T-helper 17 cell (primary cell): ENCODE results near the gene SLC1A3. TPM values are rescaled to one million over a fixed set of nuclear protein-coding genes. Genes with fewer than 3 reads are reported as not detected.

ENCODE experiments used
- ATAC-seq: fragments of 150-1000 bp; cut with Tn5 transposase; 2 replicates; pipeline ENCODE4 v1.10.0; 2021; ENCODE audit warnings: mild to moderate bottlenecking, moderate library complexity
- DNase-seq, 3 donors: peaks; one replicate each; pipeline versions ENCODE4 v3.0.0 to v3.0.0-alpha.2; 2020 to 2021
- H3K9me3 ChIP-seq: one replicate; pipeline ENCODE4 v1.7.0; 2013; ENCODE audit warnings: low read length, mild to moderate bottlenecking; ENCODE audit not compliant: control insufficient read depth, poor library complexity, severe bottlenecking
- H3K27ac Mint-ChIP-seq: one replicate; pipeline ENCODE4 v1.8.0; 2022; ENCODE audit warnings: mild to moderate bottlenecking, moderate library complexity, mixed read lengths
- H3K27me3 Mint-ChIP-seq: one replicate; pipeline ENCODE4 v1.8.0; 2022; ENCODE audit warnings: mixed read lengths
- H3K36me3 Mint-ChIP-seq: one replicate; pipeline ENCODE4 v1.8.0; 2022; ENCODE audit warnings: low read depth, mixed read lengths
- H3K4me1 Mint-ChIP-seq: one replicate; pipeline ENCODE4 v1.8.0; 2022; ENCODE audit warnings: mild to moderate bottlenecking, mixed read lengths
- H3K4me3 Mint-ChIP-seq: one replicate; pipeline ENCODE4 v1.8.0; 2022; ENCODE audit warnings: mild to moderate bottlenecking, moderate library complexity, mixed read lengths
- total RNA-seq, 4 donors: library from RNA in 2 of 4; stranded (reverse) in 2 of 4; gene quantifications; one replicate each; pipeline ENCODE4 v1.2.3 and lab custom pipeline; 2022 to 2026

SLC1A3 gene
- total RNA-seq, 2 donors from 2014 or later, result not detected

DNA sequence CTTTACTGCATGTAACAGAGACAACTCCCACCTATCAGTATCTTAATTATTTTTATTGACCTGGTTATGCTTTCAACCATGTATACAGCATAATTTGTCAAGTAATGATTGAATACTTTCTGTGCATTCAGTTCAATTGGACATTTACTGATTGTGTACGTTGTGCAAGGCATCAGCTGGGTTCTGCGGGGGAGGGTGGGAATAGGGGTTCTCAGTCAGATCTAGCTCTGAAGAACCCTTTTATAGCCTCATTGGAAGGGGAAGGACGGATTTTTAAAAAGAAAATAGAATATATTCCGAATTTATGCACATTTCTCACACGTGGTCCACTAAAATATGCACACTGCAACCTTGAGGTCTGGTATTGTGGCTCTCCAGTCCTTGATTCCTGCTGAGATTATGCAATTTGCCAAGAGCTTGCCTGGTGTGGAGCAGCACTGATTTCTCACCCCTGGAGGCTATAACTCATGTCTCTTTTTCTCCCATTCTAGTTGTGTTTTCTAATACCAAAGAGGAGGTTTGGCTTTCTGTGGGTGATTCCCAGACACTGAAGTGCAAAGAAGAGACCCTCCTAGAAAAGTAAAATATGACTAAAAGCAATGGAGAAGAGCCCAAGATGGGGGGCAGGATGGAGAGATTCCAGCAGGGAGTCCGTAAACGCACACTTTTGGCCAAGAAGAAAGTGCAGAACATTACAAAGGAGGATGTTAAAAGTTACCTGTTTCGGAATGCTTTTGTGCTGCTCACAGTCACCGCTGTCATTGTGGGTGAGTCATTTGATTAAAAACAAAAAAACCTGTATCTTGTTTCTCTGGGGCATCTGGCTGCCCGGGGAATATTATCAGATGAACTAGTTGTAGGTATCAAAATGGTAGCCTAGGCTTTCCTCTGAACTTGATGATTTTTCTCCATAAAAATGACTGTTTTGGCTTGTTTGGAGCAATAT, 1.7 kb downstream of the SLC1A3 start:
- Mint-ChIP-seq H3K4me3 (no peak overlapping the region), H3K4me1 (peaks cover 13% of the 10 kb centered on the region)
- no peak for ATAC-seq

DNA sequence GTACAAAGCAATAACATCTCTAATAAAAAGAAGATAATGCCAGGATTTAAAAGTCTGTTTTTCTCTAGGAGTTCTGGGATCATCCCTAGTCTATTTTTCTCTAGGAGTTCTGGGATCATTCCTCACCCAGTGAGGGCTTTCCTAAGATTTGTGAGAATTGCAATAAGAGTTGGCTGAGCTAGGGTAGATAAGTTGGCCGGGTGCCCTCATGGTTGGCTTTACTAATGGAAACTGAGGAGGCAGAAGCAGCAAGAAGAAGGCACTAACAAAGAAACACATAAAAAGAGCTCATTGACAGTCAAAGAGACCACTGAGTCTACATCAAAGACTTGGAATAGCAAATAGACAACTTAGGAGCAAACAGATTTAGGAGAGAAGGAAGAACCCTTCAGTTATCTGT, 4.2 kb downstream of the SLC1A3 start:
- no peak overlapping the region for H3K27ac Mint-ChIP-seq
- H3K27me3 Mint-ChIP-seq, result peaks cover 55% of the 10 kb centered on the region
- H3K4me1 Mint-ChIP-seq, result peaks cover 13% of the 10 kb centered on the region
- H3K36me3 Mint-ChIP-seq, result peaks cover 5% of the 10 kb centered on the region
- no peak for ATAC-seq
- H3K4me3 Mint-ChIP-seq, result no peak overlapping the region
- no peak for DNase-seq
- H3K9me3 ChIP-seq, result no peaks in the 10 kb centered on the region

More for the DNA sequence above, 1.7 kb downstream of the SLC1A3 start:
- no peak overlapping the region for H3K27ac Mint-ChIP-seq
- H3K9me3 ChIP-seq, result no peaks in the 10 kb centered on the region
- peaks cover 60% of the 10 kb centered on the region for H3K27me3 Mint-ChIP-seq
- DNase-seq, result no peak
- H3K36me3 Mint-ChIP-seq, result peaks cover 5% of the 10 kb centered on the region

DNA sequence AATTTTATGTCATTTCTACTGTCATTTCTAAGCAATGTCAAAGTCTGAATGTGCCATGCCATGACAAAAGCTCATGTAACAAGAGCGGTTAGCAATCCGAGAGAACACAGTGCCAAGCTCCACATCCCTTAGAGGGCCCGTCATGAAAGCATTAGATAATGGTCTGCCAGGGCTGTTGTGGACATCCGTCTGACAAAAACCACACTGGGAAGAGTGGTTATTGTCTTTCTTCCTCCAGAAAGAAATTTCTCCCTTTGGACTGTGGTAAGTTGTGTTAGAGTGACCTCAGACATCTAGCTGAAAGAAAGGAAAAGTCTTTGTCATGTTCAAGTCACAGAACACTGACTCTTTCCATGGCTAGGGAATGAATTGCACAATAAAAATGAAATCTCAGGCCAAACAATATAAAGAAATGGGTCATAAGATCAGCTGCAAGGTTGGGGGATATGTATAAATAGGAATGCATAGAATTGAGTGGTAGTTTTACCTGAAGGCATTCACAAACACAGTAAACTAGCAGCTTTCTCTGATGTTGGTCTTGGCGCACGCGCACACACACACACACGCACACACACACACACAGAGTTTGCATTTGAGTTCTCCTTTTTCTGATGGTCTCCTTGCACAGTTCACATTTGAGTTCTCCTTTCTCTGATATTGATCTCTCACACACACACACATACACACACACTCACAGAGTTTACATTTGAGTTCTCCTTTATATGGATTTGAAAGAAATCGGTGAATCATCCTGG, 5.3 kb downstream of the SLC1A3 start:
- Mint-ChIP-seq H3K4me1 (peaks cover 4% of the 10 kb centered on the region), H3K27ac (no peak overlapping the region), H3K4me3 (no peak overlapping the region), H3K36me3 (peaks cover 1% of the 10 kb centered on the region), H3K27me3 (peaks cover 46% of the 10 kb centered on the region)
- H3K9me3 ChIP-seq, result no peaks in the 10 kb centered on the region
- no peak for DNase-seq
- ATAC-seq, result no peak

DNA sequence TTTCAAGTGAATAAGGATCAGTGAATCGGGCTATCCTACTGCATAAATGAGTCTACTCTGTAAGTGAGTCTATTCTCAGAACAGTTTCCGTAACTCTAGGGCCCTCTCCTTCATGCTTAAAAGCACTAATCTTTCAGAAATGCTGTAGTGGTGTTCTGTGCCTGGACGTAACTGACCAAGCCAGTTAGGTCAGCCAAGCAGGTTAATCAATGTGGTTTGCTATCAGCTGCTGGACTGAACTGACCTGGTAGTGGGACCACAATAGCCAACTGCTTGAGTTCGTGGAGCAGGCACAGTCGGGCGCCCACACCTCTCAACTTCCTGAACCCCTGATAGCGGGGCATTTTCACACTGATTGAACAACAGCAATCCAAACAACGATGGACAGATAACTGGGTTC, 6.8 kb downstream of the SLC1A3 start:
- H3K27ac Mint-ChIP-seq, result no peak overlapping the region

DNA sequence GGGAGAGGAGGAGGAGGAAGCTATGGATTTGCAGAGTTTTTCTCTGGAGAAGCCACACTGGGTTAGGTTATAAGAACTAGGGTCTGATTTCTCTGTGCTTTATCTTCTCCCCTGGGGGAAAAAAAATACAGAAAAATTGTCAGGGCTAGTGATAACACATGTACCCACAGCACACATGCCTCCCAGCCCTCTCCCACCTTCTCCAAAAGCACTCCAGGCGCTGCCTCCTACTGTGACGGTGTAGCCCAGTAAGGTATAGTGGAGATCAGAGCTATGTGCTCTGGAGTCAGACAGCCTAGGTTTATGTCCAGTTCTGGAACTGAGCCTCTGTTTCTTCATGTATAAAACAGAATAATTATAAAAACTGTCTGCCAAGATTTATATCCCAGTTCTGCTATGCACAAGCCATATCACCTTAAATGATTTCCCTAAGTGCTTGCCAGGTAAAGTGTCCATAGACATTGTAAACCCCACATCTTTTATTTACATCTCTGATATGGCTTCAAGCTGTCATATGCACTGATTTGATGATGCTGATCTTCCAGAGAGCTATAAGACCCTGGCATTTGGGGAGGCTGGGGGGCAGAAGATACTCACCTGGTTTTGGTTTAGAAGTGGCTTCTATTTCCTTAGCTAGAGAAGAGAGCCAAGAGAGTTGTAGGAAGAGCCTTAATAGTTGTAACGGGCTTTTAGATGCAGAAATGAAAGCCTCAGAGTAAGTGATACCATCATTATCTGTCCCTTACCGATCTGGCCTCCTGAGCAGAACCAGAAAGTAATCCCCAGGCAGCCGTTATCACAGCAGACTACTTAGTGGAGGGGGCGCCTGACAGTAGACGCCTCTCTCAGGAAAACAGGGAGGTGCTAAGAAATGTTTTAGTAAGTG, 7.6 kb downstream of the SLC1A3 start:
- ATAC-seq (no peak), DNase-seq (no peak)
- H3K9me3 ChIP-seq, result no peaks in the 10 kb centered on the region
- Mint-ChIP-seq H3K36me3 (no peaks in the 10 kb centered on the region), H3K4me1 (no peaks in the 10 kb centered on the region), H3K4me3 (no peak overlapping the region), H3K27me3 (peaks cover 37% of the 10 kb centered on the region), H3K27ac (no peak overlapping the region)

More for the DNA sequence above, 6.8 kb downstream of the SLC1A3 start:
- Mint-ChIP-seq H3K4me3 (no peak overlapping the region), H3K36me3 (no peaks in the 10 kb centered on the region), H3K4me1 (no peaks in the 10 kb centered on the region), H3K27me3 (peaks cover 40% of the 10 kb centered on the region)
- DNase-seq (no peak), ATAC-seq (no peak)
- H3K9me3 ChIP-seq, result no peaks in the 10 kb centered on the region

DNA sequence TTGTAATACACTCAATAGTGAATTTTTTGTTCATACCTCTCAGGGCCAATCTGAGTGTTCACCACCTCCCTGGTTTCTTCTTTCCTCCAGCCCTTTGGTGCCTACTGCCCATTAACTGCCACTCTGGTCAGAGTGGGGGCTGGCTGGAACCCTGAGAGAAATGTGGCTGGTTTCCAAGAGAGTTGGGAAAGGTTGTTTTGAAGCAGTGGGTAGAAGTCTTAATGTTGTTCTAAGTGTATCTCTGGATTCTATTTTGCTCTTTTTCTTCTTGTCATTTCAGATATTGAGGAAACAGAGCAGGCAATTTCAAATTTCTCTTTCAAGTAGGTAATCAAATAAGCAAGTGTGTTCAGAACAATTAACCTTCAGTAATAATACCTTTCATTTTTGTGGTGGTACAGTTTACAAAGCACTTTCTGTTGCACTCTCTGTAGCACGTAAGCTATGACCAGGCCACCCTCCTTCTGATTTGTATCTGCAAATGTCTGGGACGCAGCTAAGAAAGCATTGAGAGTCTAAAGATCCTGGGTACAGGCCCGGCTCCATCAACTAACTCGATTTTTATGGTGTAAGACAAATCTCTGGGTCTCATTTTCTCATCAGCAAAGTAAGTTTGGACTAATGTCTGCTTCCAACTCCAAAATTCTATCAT, 8.4 kb downstream of the SLC1A3 start:
- Mint-ChIP-seq H3K27me3 (peaks cover 35% of the 10 kb centered on the region), H3K27ac (no peak overlapping the region), H3K36me3 (no peaks in the 10 kb centered on the region), H3K4me3 (no peak overlapping the region), H3K4me1 (no peaks in the 10 kb centered on the region)
- DNase-seq (no peak), ATAC-seq (no peak)
- H3K9me3 ChIP-seq, result no peaks in the 10 kb centered on the region

DNA sequence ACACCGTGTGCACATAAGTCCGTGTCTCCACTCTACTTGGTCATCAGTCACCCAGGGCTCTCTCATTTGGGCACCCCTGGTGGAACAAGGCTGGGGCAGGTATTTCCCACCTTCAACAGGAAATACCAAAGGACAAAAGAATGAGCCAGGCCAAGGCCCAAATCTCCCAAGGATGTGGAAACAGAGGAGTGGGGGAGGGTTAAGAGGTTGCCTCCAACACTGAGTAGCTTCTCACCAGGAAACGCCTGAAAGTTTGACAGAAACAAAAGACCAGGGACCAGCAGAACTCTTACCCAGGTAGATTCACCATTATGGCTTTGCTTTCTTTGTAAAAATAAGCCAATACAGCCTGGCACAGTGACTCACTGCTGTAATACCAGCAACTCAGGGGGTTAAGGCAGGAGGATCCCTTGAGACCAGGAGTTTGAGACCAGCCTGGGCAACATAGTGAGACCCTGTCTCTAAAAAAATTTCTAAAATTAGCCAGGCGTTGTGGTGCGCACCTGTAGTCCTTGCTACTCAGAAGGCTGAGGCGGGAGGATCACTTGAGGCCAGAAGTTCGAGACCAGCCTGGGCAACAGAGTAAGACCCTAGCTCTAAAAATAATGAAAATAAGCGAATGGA, 12.7 kb downstream of the SLC1A3 start:
- Mint-ChIP-seq H3K4me1 (no peaks in the 10 kb centered on the region), H3K36me3 (no peaks in the 10 kb centered on the region), H3K27me3 (peaks cover 45% of the 10 kb centered on the region), H3K4me3 (no peak overlapping the region), H3K27ac (no peak overlapping the region)
- no peaks in the 10 kb centered on the region for H3K9me3 ChIP-seq
- no peak for DNase-seq
- ATAC-seq, result no peak

DNA sequence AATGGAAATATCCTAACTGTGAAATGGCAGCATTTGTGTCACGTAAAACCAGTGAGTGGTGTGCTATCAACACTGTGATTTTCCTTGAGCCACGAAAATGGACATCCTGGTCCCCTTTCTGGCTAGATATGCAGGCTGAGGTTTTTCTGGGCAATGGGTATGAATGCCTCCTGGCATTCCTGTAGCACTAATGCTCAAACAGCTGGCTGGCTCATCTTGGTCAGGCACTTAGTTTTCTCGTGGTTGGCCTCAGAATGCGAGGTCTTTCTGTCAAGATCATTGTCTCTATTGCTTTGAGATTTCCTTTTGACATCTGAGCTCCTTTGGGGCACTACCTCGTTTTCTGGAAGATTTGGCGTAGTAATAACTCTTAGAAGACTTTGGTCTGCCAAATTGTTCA, 15.6 kb downstream of the SLC1A3 start:
- no peak overlapping the region for H3K4me3 Mint-ChIP-seq
- H3K9me3 ChIP-seq, result no peaks in the 10 kb centered on the region
- H3K36me3 Mint-ChIP-seq, result no peaks in the 10 kb centered on the region
- no peak for ATAC-seq
- no peak overlapping the region for H3K27ac Mint-ChIP-seq
- no peaks in the 10 kb centered on the region for H3K4me1 Mint-ChIP-seq
- peaks cover 48% of the 10 kb centered on the region for H3K27me3 Mint-ChIP-seq
- no peak for DNase-seq

DNA sequence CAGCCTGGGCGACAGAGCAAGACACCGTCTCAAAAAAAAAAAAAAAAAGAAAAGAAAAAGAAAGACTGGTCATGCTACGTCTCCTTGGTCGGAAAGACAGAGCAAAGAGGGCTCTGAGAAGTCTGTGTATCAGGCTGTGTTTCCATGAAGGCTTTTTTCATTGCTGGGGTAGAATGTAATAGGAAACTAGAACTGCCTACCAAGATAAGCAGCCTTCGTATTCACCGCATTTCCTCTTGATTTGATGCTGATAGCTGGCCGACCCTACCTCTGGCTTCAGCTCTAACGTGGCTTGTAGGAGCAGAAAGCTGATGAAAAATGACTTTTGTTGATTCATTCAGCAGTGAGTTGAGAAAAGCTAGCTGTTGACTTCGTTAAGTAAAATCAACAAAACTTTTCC, 17.4 kb downstream of the SLC1A3 start:
- H3K36me3 Mint-ChIP-seq, result no peaks in the 10 kb centered on the region
- H3K27me3 Mint-ChIP-seq, result peaks cover 46% of the 10 kb centered on the region
- H3K4me1 Mint-ChIP-seq, result no peaks in the 10 kb centered on the region
- H3K27ac Mint-ChIP-seq, result no peak overlapping the region
- ATAC-seq (no peak), DNase-seq (no peak)
- H3K9me3 ChIP-seq, result no peaks in the 10 kb centered on the region
- no peak overlapping the region for H3K4me3 Mint-ChIP-seq

DNA sequence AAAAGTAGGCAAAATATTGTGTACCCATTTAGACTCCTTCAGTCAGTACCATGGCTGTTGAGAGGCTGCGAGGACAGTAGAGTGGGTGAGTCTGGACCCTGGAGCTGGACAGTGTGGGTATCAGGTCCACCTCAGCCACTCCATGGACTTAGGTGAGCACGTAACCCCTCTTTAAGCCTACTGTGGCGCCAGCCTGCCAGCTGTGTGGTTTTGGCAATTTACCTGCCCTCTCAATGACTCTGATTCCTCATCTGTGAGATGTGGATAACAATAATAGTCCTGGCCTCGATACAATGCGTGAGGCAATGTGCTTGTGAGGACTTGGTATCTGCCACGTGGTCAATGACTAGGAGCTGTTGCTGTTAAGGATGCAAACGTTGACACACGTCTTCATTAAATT, 17.9 kb downstream of the SLC1A3 start:
- H3K4me1 Mint-ChIP-seq, result no peaks in the 10 kb centered on the region
- no peak overlapping the region for H3K4me3 Mint-ChIP-seq
- H3K9me3 ChIP-seq, result no peaks in the 10 kb centered on the region
- no peaks in the 10 kb centered on the region for H3K36me3 Mint-ChIP-seq
- peaks cover 46% of the 10 kb centered on the region for H3K27me3 Mint-ChIP-seq
- ATAC-seq, result no peak
- no peak for DNase-seq
- no peak overlapping the region for H3K27ac Mint-ChIP-seq

DNA sequence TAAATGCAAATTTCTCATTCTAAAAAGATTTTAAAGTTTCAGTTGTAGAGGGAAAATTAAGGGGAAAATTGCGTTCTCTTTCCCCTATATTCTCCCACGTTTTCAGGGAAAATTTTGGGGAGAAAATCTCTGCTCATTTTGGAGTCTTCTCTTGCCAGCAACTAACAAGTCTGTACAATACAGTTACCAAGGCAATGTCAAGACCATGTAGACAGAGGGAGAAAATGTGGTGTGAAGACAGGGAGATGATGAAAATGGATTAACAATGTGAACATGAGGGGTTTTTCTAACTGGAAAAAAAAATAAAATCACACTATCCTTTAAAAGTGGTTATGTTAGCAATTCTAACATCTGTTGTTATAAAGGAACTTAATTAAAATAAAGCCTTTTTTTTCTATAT, 22.3 kb downstream of the SLC1A3 start:
- H3K36me3 Mint-ChIP-seq, result no peaks in the 10 kb centered on the region
- peaks cover 51% of the 10 kb centered on the region for H3K27me3 Mint-ChIP-seq
- H3K4me1 Mint-ChIP-seq, result no peaks in the 10 kb centered on the region
- H3K27ac Mint-ChIP-seq, result no peak overlapping the region
- no peaks in the 10 kb centered on the region for H3K9me3 ChIP-seq
- DNase-seq (no peak), ATAC-seq (no peak)
- H3K4me3 Mint-ChIP-seq, result no peak overlapping the region

DNA sequence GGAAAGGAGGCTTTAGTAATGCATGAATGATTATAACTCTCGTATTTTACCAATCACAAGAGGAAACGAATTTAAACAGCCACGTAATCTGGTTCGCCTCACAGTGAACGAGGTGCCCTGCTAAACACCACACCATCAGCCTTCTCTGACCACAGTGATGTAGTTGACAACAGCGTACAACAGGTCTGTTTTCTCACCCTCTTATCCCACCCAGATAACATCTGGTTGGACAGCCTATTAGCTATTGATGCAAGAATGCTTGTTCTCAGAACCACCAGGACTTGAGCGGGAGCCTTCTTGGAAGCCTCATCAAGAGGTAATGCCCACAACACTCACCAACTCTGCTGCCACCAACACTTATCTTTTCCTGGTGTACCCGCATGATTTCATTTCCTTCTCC, 23.3 kb downstream of the SLC1A3 start:
- DNase-seq (no peak), ATAC-seq (no peak)
- H3K36me3 Mint-ChIP-seq, result no peaks in the 10 kb centered on the region
- H3K9me3 ChIP-seq, result no peaks in the 10 kb centered on the region
- H3K4me3 Mint-ChIP-seq, result no peak overlapping the region
- no peaks in the 10 kb centered on the region for H3K4me1 Mint-ChIP-seq
- peaks cover 44% of the 10 kb centered on the region for H3K27me3 Mint-ChIP-seq
- H3K27ac Mint-ChIP-seq, result no peak overlapping the region
